HL-60 (cell line): ENCODE results near the gene MRAS.

Experiments used
- POLR2AphosphoS5 ChIP-seq: IDR thresholded peaks from 2 replicates; pipeline ENCODE4 v1.6.1; 2012; ENCODE audit warnings: low read depth
- TF ChIP-seq, protein P1 (sequence below): IDR thresholded peaks from one replicate; pipeline ENCODE4 v1.5.1; 2011; ENCODE audit warnings: low read length, control low read depth, inconsistent platforms; ENCODE audit not compliant: insufficient read depth

- TF ChIP-seq, protein P1, sequence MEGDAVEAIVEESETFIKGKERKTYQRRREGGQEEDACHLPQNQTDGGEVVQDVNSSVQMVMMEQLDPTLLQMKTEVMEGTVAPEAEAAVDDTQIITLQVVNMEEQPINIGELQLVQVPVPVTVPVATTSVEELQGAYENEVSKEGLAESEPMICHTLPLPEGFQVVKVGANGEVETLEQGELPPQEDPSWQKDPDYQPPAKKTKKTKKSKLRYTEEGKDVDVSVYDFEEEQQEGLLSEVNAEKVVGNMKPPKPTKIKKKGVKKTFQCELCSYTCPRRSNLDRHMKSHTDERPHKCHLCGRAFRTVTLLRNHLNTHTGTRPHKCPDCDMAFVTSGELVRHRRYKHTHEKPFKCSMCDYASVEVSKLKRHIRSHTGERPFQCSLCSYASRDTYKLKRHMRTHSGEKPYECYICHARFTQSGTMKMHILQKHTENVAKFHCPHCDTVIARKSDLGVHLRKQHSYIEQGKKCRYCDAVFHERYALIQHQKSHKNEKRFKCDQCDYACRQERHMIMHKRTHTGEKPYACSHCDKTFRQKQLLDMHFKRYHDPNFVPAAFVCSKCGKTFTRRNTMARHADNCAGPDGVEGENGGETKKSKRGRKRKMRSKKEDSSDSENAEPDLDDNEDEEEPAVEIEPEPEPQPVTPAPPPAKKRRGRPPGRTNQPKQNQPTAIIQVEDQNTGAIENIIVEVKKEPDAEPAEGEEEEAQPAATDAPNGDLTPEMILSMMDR = no peak
- TF ChIP-seq POLR2AphosphoS5 = no peak
Observed at GRCh38 chr3:138338811-138339210, 9.6 kb upstream of the MRAS start.
